Liver (tissue), 9 donors: ENCODE data around the gene ARPC3. TPM values are rescaled to one million over a fixed set of nuclear protein-coding genes. Genes with fewer than 3 reads are reported as not detected.
"Not testable (repeated sequence)": the region's sequence is repeated elsewhere in the genome, so short reads cannot be mapped to it uniquely, and the experiment has no call there.

ENCODE experiments used
- DNase-seq: peaks from one replicate; pipeline ENCODE4 v3.0.0-alpha.2; 2017; ENCODE audit warnings: low spot score
- H3K27ac ChIP-seq, 2 donors: one replicate each; pipeline ENCODE4 v1.7.0; 2013; ENCODE audit warnings: inconsistent platforms in 2 of 2, low read length in 2 of 2, control low read depth in 1 of 2, low read depth in 1 of 2, mild to moderate bottlenecking in 1 of 2
- H3K27me3 ChIP-seq, 4 donors: one replicate each; pipeline versions ENCODE4 v1.6.1 to v1.7.0; 2013; ENCODE audit warnings: low read length in 3 of 4, inconsistent platforms in 1 of 4, mild to moderate bottlenecking in 1 of 4, moderate library complexity in 1 of 4; ENCODE audit not compliant: control insufficient read depth in 4 of 4, insufficient read depth in 4 of 4
- H3K36me3 ChIP-seq, 4 donors: one replicate each; pipeline versions ENCODE4 v1.6.1 to v1.7.0; 2013; ENCODE audit warnings: low read length in 3 of 4, mild to moderate bottlenecking in 3 of 4, low read depth in 1 of 4, moderate library complexity in 1 of 4; ENCODE audit not compliant: control insufficient read depth in 4 of 4, insufficient read depth in 3 of 4
- H3K4me1 ChIP-seq, 4 donors: one replicate each; pipeline versions ENCODE4 v1.6.1 to v1.7.0; 2013; ENCODE audit warnings: low read length in 3 of 4, mild to moderate bottlenecking in 3 of 4, moderate library complexity in 1 of 4; ENCODE audit not compliant: control insufficient read depth in 4 of 4, insufficient read depth in 4 of 4
- H3K4me3 ChIP-seq, 3 donors: one replicate each; pipeline versions ENCODE4 v1.6.1 to v1.7.0; 2013; ENCODE audit warnings: low read length in 3 of 3, control low read depth in 1 of 3, low read depth in 1 of 3, mild to moderate bottlenecking in 1 of 3
- H3K9ac ChIP-seq, 2 donors: one replicate each; pipeline ENCODE4 v1.7.0; 2013; ENCODE audit warnings: low read length in 2 of 2, mild to moderate bottlenecking in 2 of 2, moderate library complexity in 2 of 2, control low read depth in 1 of 2, low read depth in 1 of 2
- H3K9me3 ChIP-seq, 4 donors: one replicate each; pipeline versions ENCODE4 v1.6.1 to v1.7.0; 2013; ENCODE audit warnings: low read length in 3 of 4; ENCODE audit not compliant: control insufficient read depth in 4 of 4
- EGR1 ChIP-seq, 2 donors: IDR thresholded peaks; 2 replicates each; pipeline ENCODE4 v1.6.1; 2016 to 2018; ENCODE audit warnings: antibody characterized with exemption in 2 of 2, low read depth in 2 of 2
- FOXA1 ChIP-seq: IDR thresholded peaks from 2 replicates; pipeline ENCODE4 v1.6.1; 2016; ENCODE audit warnings: antibody characterized with exemption
- FOXA2 ChIP-seq: IDR thresholded peaks from 2 replicates; pipeline ENCODE4 v1.6.1; 2016; ENCODE audit warnings: antibody characterized with exemption
- GABPA ChIP-seq, 2 donors: IDR thresholded peaks in 1 of 2; conservative IDR thresholded peaks in 1 of 2; 2 replicates each; pipeline ENCODE4 v1.6.1; 2016; ENCODE audit warnings: antibody characterized with exemption in 2 of 2, mild to moderate bottlenecking in 1 of 2, moderate library complexity in 1 of 2
- HNF4A ChIP-seq, 2 donors: conservative IDR thresholded peaks; 2 replicates each; pipeline ENCODE4 v1.6.1; 2016; ENCODE audit warnings: antibody characterized with exemption in 2 of 2, mild to moderate bottlenecking in 2 of 2
- HNF4G ChIP-seq: IDR thresholded peaks from 2 replicates; pipeline ENCODE4 v1.6.1; 2016; ENCODE audit warnings: antibody characterized with exemption
- JUND ChIP-seq, 2 donors: IDR thresholded peaks; 2 replicates each; pipeline ENCODE4 v1.6.1; 2016; ENCODE audit warnings: antibody characterized with exemption in 2 of 2
- NR2F2 ChIP-seq: IDR thresholded peaks from 2 replicates; pipeline ENCODE4 v1.6.1; 2016; ENCODE audit warnings: antibody characterized with exemption
- RAD21 ChIP-seq, 2 donors: IDR thresholded peaks; 2 replicates each; pipeline ENCODE4 v1.6.1; 2016; ENCODE audit warnings: antibody characterized with exemption in 2 of 2, mild to moderate bottlenecking in 2 of 2
- REST ChIP-seq: IDR thresholded peaks from 2 replicates; pipeline ENCODE4 v1.6.1; 2016; ENCODE audit warnings: antibody characterized with exemption, mild to moderate bottlenecking
- SP1 ChIP-seq: IDR thresholded peaks from 2 replicates; pipeline ENCODE4 v1.6.1; 2018; ENCODE audit warnings: antibody characterized with exemption, mild to moderate bottlenecking
- TAF1 ChIP-seq: conservative IDR thresholded peaks from 2 replicates; pipeline ENCODE4 v1.6.1; 2016; ENCODE audit warnings: antibody characterized with exemption, mild to moderate bottlenecking
- YY1 ChIP-seq: IDR thresholded peaks from 2 replicates; pipeline ENCODE4 v1.6.1; 2016; ENCODE audit warnings: antibody characterized with exemption, mild to moderate bottlenecking
- WGBS: extraction: QIAGEN DNeasy Blood & Tissue Kit; methylation state at CpG from one replicate; pipeline ENCODE4 v1.1.7; 2013; 5-methylcytosine and 5-hydroxymethylcytosine counted together
- polyA plus RNA-seq, 2 donors: library from polyadenylated mRNA; stranded (reverse) in 1 of 2; unstranded in 1 of 2; fragments of 200-250 nt in 1 of 2; fragments of >200 nt in 1 of 2; fragmentation: Nextera tagmentation in 1 of 2; extraction: Ambion mirVana in 1 of 2; gene quantifications; one replicate each; pipeline versions ENCODE4 v1.2.1 to v1.2.3, GENCODE V29; 2013 to 2015
- total RNA-seq, 2 donors: library from RNA; depleted of rRNA; stranded (reverse); fragments of >200 nt; gene quantifications; one replicate each; pipeline ENCODE4 v1.2.3, GENCODE V29; 2014
- TF ChIP-seq, protein P1 (sequence below): IDR thresholded peaks from 2 replicates; pipeline ENCODE4 v1.6.1; 2016; ENCODE audit warnings: antibody characterized with exemption
- TF ChIP-seq, protein P2 (sequence below): IDR thresholded peaks from 2 replicates; pipeline ENCODE4 v1.6.1; 2016; ENCODE audit warnings: antibody characterized with exemption
- donor health status: healthy.
- donor health status: healthy.
- donor health status: healthy.
- donor health status: healthy.
- donor health status: healthy.

Gene ARPC3
- total and polyA plus RNA-seq, 4 donors: 86.2 to 140 (median 115) TPM

DNA sequence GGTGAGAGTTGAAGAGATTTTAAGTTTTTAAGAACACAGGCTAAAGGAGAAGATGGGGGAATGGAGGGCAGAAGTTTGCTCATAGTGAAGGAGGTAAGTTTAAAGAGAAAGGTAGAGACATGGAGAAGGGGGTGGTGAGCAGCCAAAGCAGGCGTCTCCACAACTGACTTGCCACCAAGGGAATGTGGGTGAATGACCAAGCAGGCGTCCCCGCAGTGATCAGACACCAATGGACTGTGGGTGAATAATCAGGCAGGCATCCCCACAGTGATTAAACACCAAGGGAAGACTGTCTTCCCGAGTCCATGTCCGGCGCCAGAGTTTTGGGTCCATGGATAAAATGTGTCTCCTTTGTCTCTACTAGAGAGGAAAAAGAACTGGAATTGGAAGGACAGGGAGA lies 40.1 kb downstream of the ARPC3 start:
- H3K9me3 ChIP-seq, H3K9ac ChIP-seq, DNase-seq, H3K27ac ChIP-seq, H3K36me3 ChIP-seq, H3K4me3 ChIP-seq, H3K4me1 ChIP-seq, H3K27me3 ChIP-seq: not testable (repeated sequence)
- WGBS: 89% methylated on average over 6 of the region's 6 CpGs

- not testable (repeated sequence) for H3K27ac ChIP-seq, DNase-seq, H3K4me3 ChIP-seq, H3K36me3 ChIP-seq, H3K9me3 ChIP-seq, H3K4me1 ChIP-seq, H3K9ac ChIP-seq, H3K27me3 ChIP-seq
- WGBS: 92% methylated on average over 16 of the region's 16 CpGs
Measured at GRCh38 chr12:110405126-110405662, 44.9 kb downstream of the ARPC3 start.

DNA sequence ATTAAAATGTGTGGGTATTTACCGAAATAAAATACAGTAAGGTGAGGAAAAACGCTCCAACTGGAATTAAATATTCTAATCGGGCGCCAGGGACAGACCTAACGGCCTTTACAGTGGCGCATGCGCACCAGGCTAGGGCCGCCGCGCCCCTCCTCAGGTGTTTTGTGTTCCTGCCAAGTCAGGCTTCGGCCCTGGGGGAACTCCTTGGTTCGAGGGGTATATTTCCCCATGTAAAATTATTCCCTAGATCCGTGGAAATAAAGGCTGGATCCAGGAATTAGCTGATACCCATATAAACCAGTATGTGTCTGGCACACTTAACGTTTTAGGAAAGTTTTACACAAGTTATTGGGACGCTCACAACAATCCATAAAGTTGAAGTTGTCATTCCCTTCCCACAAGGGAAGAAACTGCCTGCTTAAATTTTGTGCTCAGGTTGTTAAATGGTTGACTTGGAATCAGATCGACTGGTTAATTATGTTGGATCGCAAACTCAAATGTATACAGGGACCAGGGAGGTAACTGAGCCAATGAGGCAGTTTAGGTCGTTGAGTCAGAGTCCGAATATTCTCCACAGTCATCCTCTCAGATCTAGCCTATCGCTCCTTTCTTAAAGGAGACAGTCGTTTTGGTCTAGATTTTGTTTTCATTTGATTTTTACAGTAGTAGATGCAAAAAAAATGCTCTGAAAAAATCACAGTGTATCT lies 46.0 kb downstream of the ARPC3 start:
- Histone ChIP-seq H3K9ac (peak overlapping the region; percentile 86 to 100), H3K27me3 (no peaks in the 10 kb centered on the region), H3K4me1 (peaks cover 2 to 9% (median 6%) of the 10 kb centered on the region in 4 donors), H3K4me3 (peak overlapping the region; percentile 87 to 99 (median 96)), H3K27ac (peak overlapping the region; percentile 96 to 99), H3K36me3 (peaks cover 0 to 2% (median 0%) of the 10 kb centered on the region in 4 donors), H3K9me3 (no peaks in the 10 kb centered on the region)
- TF ChIP-seq SP1: no peak
- TF ChIP-seq HNF4G: no peak
- no peak for TF ChIP-seq RAD21 (IDR thresholded peaks at IDR 0.05)
- no peak for TF ChIP-seq GABPA (IDR thresholded peaks at IDR 0.05 in 1 of 2, conservative IDR thresholded peaks at IDR 0.05 in 1 of 2)
- TF ChIP-seq, protein P1, sequence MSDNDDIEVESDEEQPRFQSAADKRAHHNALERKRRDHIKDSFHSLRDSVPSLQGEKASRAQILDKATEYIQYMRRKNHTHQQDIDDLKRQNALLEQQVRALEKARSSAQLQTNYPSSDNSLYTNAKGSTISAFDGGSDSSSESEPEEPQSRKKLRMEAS: no peak
- TF ChIP-seq NR2F2: no peak
- no peak for TF ChIP-seq HNF4A (conservative IDR thresholded peaks at IDR 0.05)
- no peak for TF ChIP-seq FOXA1
- TF ChIP-seq EGR1 (IDR thresholded peaks at IDR 0.05; ENCODE audit: low read depth in 2 of 2): no peak
- TF ChIP-seq YY1: no peak
- no peak for TF ChIP-seq TAF1
- no peak for TF ChIP-seq REST
- no peak for TF ChIP-seq FOXA2
- TF ChIP-seq JUND (IDR thresholded peaks at IDR 0.05): no peak
- TF ChIP-seq, protein P2, sequence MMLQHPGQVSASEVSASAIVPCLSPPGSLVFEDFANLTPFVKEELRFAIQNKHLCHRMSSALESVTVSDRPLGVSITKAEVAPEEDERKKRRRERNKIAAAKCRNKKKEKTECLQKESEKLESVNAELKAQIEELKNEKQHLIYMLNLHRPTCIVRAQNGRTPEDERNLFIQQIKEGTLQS: no peak
- WGBS: 23% methylated on average over 21 of the region's 21 CpGs
- DNase-seq: peak; percentile 78
